ENCODE measurements around the gene HM13.
"Not testable (repeated sequence)": the region's sequence is repeated elsewhere in the genome, so short reads cannot be mapped to it uniquely, and the experiment has no call there.

The HM13 gene

DNA sequence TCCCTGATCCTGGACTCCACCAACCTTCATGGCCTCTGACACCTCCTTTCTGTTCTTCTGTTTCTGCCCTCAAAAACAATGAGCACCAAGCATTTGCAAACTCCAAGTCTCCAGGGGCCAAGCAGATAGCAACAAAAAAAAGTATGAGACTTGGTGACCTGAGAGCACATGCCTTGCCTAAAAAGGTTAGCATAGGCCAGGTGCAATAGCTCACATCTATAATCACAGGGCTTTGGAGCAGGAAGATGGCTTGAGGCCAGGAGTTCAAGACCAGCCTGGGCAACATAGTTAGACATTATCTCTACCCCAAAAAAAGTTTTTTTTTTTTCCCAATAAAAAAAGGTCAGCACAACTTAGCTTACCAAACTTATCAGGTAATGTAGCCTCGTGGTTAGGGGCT, 13.7 kb upstream of the HM13 start:
- FAIRE-seq (no peak), DNase-seq (ENCODE audit: insufficient read length, low spot score) (no peak)
- TF ChIP-seq TAF1 (IDR thresholded peaks at IDR 0.05; ENCODE audit: low read depth, low read length): no peak
- TF ChIP-seq POLR2A (IDR thresholded peaks at IDR 0.05; ENCODE audit: low read depth, low read length): no peak
- TF ChIP-seq PAX5 (IDR thresholded peaks at IDR 0.05; ENCODE audit: insufficient read depth, low read length, severe bottlenecking): no peak
- TF ChIP-seq POLR2AphosphoS5 (IDR thresholded peaks at IDR 0.05; ENCODE audit: low read depth, low read length): no peak
- no peak for TF ChIP-seq POU2F2 (IDR thresholded peaks at IDR 0.05; ENCODE audit: low read depth, low read length)
- TF ChIP-seq SPI1 (IDR thresholded peaks at IDR 0.05; ENCODE audit: low read depth, low read length): no peak

DNA sequence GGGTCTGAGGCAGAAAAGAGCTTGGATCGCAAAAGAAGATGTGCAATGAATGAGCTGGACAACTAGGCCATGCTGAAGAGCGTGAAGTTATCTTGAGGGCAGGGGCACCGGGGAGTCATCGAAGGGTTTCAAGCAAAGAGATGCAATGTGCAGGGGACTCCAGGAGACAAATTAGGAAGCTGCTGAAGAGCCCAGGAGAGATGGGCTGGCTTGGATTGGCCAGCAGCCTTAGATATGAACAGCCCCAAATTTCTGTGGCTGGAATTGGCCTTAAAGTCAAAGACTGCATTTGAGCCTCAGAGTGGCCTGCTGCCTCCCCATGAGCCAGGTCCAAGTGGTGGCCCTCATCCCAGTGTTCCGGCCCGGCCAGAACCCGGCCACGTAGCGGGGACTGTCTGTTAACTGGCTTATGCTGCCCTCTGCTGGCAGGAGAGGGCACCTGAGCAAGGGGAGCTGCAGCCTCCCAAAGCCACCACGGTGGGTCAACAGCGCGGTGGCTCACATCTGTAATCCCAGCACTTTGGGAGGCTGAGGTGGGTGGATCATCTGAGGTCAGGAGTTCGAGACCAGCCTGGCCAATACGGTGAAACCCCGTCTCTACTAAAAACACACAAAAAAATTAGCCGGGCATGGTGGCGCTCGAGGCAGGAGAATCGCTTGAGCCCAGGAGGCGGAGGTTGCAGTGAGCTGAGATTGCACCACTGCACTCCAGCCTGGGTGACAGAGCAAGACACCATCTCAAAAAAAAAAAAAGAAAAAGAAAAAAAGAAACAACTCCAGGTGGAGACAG, 11.2 kb upstream of the HM13 start:
- DNase-seq (ENCODE audit: insufficient read length, low spot score) (peak; percentile 68), FAIRE-seq (peak; percentile 84)

DNA sequence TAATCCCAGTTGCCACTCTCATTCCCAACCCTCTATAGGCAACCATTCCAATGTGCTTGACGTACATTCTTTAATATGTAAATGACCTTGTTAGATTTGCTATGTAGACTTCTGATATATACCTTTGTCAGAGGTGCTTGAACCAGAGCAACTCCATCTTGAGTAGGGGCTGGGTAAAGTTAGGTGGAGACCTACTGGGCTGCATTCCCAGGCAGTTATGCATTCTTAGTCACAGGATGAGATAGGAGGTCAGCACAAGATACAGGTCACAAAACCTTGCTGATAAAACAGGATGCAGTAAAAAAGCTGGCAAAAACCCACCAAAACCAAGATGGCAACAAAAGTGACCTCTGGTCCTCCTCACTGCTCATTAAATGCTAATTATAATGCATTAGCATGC, 8.3 kb upstream of the HM13 start:
- FAIRE-seq: no peak
- TF ChIP-seq POU2F2 (IDR thresholded peaks at IDR 0.05; ENCODE audit: low read depth, low read length): no peak
- no peak for TF ChIP-seq TAF1 (IDR thresholded peaks at IDR 0.05; ENCODE audit: low read depth, low read length)
- TF ChIP-seq POLR2A (IDR thresholded peaks at IDR 0.05; ENCODE audit: low read depth, low read length): no peak
- TF ChIP-seq SPI1 (IDR thresholded peaks at IDR 0.05; ENCODE audit: low read depth, low read length): no peak
- no peak for TF ChIP-seq PAX5 (IDR thresholded peaks at IDR 0.05; ENCODE audit: insufficient read depth, low read length, severe bottlenecking)
- no peak for TF ChIP-seq POLR2AphosphoS5 (IDR thresholded peaks at IDR 0.05; ENCODE audit: low read depth, low read length)
- DNase-seq (ENCODE audit: insufficient read length, low spot score): no peak

DNA sequence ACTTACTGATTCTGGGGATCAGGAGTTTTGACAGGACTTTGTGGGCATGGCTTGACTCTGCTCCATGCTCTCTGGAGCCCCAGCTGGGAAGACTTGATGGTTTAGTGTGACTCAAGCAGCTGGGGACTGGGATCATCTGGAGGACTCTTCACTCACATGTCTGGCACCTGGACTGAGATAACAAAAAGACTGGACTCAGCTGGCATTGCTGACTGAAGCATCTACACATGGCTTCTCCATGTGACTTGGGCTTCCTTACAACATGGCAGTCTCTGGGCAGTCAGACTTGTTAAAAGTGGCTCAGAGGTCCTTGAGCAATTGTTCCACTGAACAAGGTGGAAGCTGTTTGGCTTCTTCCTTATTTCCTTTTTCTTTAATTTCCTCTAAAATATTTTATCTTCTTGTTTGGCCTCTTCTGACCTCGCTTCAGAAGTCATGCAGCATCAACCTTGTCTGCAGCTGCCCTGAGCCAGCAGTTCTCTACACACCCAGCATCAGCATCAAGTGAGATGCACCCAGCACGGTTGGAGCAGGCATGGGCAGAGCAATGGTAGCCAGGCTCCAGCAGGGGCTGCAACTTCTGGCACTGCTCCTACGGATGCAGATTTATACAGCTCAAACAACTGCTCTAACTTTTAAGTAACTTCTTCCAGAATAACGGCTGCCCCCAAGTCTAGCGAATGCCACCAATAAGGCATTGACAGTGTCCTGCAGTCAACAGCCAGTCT, 5.6 kb upstream of the HM13 start:
- DNase-seq (ENCODE audit: insufficient read length, low spot score): no peak
- FAIRE-seq: no peak

DNA sequence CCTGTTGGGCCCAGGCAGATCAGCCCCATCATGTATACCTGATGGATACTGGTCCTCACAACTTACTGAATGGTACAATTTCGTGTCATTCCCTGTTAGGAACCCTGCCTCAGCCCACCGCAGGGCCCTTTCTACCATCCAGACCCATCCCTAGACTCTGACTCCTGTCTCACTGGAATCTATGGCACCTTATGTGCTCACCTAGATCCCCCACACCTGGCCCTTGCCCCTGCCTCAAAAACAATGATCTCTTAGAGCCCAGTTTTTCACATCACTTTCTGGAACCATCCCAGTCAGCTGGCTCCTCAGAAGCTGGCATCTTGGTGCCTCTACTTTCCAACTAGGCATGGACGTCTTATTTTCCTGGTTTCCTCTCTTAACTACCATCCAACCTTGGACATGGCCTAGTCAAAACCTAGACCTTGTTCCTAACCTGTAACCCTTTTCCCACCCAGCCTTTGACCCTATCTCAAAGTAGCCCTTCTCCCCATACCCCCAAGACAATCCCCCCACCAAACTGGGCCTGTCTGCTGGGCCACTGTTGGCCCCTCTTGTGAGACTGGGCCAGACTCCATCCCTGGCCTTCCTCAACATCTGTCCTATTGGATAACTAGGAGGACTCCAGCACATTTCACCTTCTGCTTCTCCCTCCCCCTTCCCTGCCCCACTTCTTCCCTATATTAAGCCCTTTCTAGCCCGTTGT, 981 bp downstream of the HM13 start:
- TF ChIP-seq TAF1 (IDR thresholded peaks at IDR 0.05; ENCODE audit: low read depth, low read length) (no peak), POLR2AphosphoS5 (IDR thresholded peaks at IDR 0.05; ENCODE audit: low read depth, low read length) (no peak), SPI1 (IDR thresholded peaks at IDR 0.05; ENCODE audit: low read depth, low read length) (no peak), POLR2A (IDR thresholded peaks at IDR 0.05; ENCODE audit: low read depth, low read length) (no peak), POU2F2 (IDR thresholded peaks at IDR 0.05; ENCODE audit: low read depth, low read length) (no peak)
- DNase-seq (ENCODE audit: insufficient read length, low spot score) (no peak), FAIRE-seq (no peak)

More for the DNA sequence above, 5.6 kb upstream of the HM13 start:
- TF ChIP-seq TAF1 (IDR thresholded peaks at IDR 0.05; ENCODE audit: low read depth, low read length) (no peak), POLR2AphosphoS5 (IDR thresholded peaks at IDR 0.05; ENCODE audit: low read depth, low read length) (no peak), POLR2A (IDR thresholded peaks at IDR 0.05; ENCODE audit: low read depth, low read length) (no peak), PAX5 (IDR thresholded peaks at IDR 0.05; ENCODE audit: insufficient read depth, low read length, severe bottlenecking) (no peak), SPI1 (IDR thresholded peaks at IDR 0.05; ENCODE audit: low read depth, low read length) (no peak), POU2F2 (IDR thresholded peaks at IDR 0.05; ENCODE audit: low read depth, low read length) (no peak)

DNA sequence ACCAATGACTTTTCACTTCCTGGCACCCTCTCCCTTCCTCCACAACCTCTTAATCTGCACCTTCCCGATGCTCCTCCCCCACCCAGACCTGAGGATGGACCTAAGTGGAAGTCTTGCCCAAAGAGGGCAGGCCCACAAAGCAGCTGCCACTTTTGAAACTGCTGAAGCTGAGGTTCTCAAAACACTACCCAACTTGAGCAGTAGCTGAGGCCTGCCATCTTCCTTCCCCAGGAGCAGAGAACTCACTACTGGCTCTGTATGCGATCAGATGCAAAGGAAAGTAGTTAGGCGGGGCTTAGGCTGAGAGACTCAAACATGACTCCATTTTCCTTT, 1.5 kb downstream of the HM13 start:
- DNase-seq (ENCODE audit: insufficient read length, low spot score) (no peak), FAIRE-seq (peak; percentile 20)
- TF ChIP-seq POU2F2 (IDR thresholded peaks at IDR 0.05; ENCODE audit: low read depth, low read length) (no peak), PAX5 (IDR thresholded peaks at IDR 0.05; ENCODE audit: insufficient read depth, low read length, severe bottlenecking) (no peak), POLR2A (IDR thresholded peaks at IDR 0.05; ENCODE audit: low read depth, low read length) (no peak), POLR2AphosphoS5 (IDR thresholded peaks at IDR 0.05; ENCODE audit: low read depth, low read length) (no peak), TAF1 (IDR thresholded peaks at IDR 0.05; ENCODE audit: low read depth, low read length) (no peak), SPI1 (IDR thresholded peaks at IDR 0.05; ENCODE audit: low read depth, low read length) (no peak)

DNA sequence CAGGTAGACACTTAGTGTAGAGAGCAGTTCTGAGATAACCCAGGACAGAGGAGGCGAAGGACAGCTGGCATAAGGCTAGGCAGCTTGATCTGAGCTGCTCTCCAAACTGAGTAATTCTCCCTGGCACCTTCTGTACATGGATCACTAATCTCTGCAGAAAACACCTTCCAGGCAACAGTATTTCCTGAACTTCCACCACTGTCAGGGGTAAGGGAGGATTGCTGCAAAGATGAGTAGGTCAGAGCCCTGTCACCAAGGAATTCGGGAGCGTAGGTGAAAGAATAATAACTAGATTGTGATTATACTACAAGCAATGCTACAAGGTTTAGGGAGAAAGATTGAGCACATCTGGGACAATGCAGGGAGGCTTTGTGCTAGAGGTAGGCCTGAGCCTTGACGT, 1.9 kb downstream of the HM13 start:
- FAIRE-seq (no peak), DNase-seq (ENCODE audit: insufficient read length, low spot score) (no peak)
- no peak for TF ChIP-seq PAX5 (IDR thresholded peaks at IDR 0.05; ENCODE audit: insufficient read depth, low read length, severe bottlenecking)
- TF ChIP-seq TAF1 (IDR thresholded peaks at IDR 0.05; ENCODE audit: low read depth, low read length): no peak
- no peak for TF ChIP-seq POU2F2 (IDR thresholded peaks at IDR 0.05; ENCODE audit: low read depth, low read length)

DNA sequence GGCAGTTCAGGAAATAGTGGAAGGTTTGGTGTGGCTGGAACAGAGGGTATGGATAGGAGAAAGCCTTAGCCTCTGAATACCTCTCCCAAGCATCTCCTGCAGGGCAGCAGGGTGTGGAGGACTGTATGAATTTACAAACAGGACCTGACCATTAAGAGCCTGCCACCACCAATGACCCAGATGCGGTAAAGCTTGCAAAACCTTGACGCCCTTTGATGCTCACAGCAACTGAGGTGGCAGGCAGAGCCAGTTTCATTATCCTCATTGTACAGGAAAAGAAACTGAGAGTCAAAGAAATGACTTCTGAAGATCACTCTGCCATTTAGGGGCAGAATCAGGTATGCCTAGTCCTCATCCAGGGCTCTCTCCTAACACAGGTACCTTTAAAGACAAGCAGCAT, 2.4 kb downstream of the HM13 start:
- DNase-seq (ENCODE audit: insufficient read length, low spot score) (no peak), FAIRE-seq (no peak)
- TF ChIP-seq TAF1 (IDR thresholded peaks at IDR 0.05; ENCODE audit: low read depth, low read length) (no peak), POU2F2 (IDR thresholded peaks at IDR 0.05; ENCODE audit: low read depth, low read length) (no peak), POLR2AphosphoS5 (IDR thresholded peaks at IDR 0.05; ENCODE audit: low read depth, low read length) (no peak), PAX5 (IDR thresholded peaks at IDR 0.05; ENCODE audit: insufficient read depth, low read length, severe bottlenecking) (no peak)

DNA sequence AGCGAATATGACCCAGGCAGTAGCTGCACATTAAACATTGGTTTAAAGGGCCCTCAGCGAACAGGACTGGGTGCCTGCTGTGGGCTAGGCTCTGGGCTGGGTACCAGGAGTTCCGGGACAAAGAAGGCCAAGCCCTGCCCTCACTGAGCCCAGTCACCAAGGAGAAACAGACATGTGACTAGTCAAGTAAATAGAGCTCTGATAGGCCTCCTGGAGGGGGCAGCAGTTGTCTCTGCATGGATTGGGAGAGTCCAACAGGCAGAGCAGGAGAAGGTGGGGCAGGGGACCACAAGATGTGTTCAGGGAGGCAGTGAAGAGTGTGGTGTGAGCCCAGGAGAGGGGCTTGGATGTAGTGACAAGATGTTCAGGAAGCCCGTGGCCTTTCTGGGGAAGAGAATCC, 3.1 kb downstream of the HM13 start:
- DNase-seq (ENCODE audit: insufficient read length, low spot score) (no peak), FAIRE-seq (no peak)
- no peak for TF ChIP-seq PAX5 (IDR thresholded peaks at IDR 0.05; ENCODE audit: insufficient read depth, low read length, severe bottlenecking)
- TF ChIP-seq POLR2AphosphoS5 (IDR thresholded peaks at IDR 0.05; ENCODE audit: low read depth, low read length): no peak
- TF ChIP-seq POU2F2 (IDR thresholded peaks at IDR 0.05; ENCODE audit: low read depth, low read length): no peak
- no peak for TF ChIP-seq SPI1 (IDR thresholded peaks at IDR 0.05; ENCODE audit: low read depth, low read length)

DNA sequence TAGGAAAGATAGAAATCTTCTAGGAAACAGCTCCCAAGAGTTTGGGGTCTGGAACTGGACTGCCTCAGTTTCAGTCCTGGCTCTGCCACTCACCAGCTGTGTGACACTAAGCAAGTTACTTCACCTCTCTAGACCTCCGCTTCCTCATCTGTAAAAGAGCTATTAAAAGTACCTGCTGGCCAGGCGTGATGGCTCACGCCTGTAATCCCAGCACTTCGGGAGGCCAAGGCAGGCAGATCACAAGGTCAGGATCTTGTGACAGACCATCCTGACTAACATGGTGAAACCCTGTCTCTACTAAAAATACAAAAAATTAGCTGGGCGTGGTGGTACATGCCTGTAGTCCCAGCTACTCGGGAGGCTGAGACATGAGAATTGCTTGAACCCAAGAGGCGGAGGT, 7.0 kb downstream of the HM13 start:
- not testable (repeated sequence) for FAIRE-seq; DNase-seq (ENCODE audit: insufficient read length, low spot score)

Measured in GM12891 (cell line).